Activated T-cell treated with anti-CD3 and anti-CD28 coated beads for 48 hours (primary cell): Measurements from ENCODE around the gene GGT6.
"Not testable (repeated sequence)": the region's sequence is repeated elsewhere in the genome, so short reads cannot be mapped to it uniquely, and the experiment has no call there.

Experiments
- DNase-seq: peaks from one replicate; pipeline ENCODE4 v3.0.0-alpha.2; 2020; ENCODE audit warnings: low read depth

GGT6 gene, protein sequence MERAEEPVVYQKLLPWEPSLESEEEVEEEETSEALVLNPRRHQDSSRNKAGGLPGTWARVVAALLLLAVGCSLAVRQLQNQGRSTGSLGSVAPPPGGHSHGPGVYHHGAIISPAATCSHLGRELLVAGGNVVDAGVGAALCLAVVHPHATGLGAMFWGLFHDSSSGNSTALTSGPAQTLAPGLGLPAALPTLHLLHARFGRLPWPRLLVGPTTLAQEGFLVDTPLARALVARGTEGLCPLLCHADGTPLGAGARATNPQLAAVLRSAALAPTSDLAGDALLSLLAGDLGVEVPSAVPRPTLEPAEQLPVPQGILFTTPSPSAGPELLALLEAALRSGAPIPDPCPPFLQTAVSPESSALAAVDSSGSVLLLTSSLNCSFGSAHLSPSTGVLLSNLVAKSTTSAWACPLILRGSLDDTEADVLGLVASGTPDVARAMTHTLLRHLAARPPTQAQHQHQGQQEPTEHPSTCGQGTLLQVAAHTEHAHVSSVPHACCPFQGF

DNA sequence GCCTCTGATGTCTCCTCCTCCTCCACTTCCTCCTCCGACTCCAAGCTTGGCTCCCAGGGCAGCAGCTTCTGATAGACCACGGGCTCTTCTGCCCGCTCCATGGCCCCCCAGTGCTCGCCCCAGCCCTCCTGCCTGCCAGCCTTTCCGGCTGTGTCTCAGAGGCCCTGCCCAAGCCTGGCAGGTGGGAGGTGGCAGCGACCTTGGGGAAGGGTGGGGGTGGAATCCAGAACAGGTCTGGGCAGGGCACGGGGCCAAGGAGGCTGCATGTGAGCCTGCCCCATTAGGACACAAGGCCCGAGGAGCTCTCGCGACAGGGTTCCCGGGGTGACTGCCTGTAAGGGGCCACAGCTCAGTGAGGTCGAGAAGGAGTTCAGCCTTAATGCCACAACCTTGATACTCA lies at the start of gene GGT6:
Gene GGT6 (minus strand): TSS at position 157 of the 400 bp plus-strand sequence. CDS start 56 bp downstream, at position 101.
- DNase-seq = no peak

DNA sequence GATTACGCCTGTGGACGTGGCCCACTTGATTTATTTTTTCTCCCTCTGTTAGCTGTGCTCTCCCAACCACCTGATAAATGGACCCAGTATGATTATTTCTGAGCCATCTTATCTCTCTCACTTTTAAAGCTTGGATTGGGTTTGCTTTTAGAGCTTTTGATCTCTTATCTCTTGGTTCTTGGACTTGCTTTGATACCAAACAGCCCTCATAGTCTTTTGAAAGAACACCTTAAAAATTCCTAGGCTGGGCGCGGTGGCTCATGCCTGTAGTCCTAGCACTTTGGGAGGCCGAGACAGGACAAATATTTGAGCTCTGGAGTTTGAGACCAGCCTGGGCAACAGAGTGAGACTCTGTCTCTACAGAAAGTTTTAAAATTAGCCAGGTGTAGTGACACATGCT lies 49.8 kb upstream of the GGT6 start:
- no peak for DNase-seq

DNA sequence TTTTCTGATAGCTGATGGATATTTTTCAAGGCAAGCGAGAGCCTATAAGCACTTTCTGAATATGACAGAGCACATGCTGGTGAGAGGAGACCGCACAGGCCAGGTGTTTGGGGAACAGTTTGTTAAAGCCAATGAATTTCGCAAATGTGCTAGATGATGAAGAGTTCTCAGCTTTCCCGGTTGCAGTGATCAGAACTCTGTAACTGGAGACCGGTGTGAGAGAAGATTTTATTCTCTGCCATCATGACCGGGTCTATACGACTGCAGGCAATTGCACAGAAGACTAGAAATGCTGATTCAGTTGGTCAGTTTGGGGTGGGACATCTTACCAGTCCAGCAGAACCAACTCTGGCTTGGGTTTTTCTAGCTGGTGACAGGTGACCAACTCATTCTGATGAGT lies 49.4 kb upstream of the GGT6 start:
- no peak for DNase-seq

DNA sequence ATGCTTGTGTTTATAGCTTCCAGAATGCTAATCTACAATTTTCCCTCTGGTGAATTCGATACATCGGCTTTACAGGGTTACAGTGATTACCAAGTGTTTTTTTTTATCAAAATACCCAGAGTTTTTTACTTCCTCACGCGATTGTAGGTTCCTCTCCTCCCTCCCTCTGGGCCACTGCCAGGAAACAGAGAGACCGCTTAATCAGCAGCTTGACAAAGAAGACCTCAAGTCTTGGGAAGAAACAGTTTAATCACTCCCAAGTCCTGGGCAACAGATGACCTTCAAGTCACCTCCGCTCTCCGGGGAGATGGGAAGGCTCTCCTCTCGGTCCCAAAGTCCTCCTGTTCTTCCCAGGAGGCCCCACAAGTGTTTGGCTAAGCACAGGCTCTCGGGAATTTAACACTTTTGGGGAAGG lies 47.4 kb upstream of the GGT6 start:
- DNase-seq = no peak

DNA sequence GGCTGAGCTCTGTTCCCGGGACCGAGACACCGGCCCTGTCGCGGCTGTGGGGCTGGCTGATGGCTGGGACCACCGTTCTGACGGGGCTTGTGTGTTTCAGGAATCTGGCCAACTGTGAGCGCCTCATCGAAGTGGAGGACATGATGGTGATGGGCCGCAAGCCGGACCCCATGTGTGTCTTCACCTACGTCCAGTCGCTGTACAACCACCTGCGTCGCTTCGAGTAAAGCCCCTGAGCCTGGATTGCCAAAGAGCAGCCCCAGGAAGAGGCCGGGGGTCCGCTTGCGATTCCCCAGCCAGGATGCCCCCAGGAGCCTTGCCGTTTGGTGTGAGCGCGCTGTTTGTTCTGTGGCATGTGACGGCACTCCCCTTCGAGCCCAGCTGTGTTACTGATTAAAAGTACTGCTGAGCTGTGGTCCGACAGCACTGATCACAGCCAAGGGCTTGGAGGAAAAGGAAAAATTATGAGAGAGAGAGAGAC lies 46.9 kb upstream of the GGT6 start:
- no peak for DNase-seq

DNA sequence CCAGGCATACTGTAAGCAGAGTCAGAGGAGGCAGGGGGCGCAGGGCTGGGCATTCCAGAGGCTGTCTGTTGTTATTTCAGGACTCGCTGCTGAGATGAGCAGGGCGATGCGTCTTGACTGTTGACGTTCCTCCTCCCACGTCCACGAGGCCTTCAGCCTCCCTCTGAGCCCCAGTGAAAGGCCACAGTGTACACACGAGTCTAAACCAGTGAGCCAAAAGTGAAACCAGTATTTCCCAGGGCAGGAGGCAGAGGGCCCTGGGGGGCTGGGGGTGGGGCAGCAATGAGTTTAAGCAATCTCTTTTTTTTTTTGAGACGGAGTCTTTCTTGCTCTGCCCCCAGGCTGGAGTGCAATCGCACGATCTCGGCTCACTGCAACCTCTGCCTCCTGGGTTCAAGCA lies 45.4 kb upstream of the GGT6 start:
- DNase-seq = no peak

DNA sequence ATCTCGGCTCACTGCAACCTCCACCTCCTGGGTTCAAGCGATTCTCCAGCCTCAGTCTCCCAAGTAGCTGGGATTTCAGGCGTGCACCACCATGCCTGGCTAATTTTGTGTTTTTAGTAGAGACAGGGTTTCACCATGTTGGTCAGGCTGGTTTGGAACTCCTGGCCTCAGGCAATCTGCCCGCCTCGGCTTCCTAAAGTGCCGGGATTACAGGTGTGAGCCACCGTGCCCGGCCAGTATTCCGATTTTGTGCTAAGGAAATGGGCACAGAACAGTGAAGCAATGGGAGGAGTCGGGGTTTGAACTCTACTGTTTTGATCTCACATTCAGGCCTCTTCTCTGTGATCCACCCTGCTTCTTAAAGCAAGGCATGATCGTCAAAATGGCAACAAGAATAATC lies 44.4 kb upstream of the GGT6 start:
- not testable (repeated sequence) for DNase-seq

DNA sequence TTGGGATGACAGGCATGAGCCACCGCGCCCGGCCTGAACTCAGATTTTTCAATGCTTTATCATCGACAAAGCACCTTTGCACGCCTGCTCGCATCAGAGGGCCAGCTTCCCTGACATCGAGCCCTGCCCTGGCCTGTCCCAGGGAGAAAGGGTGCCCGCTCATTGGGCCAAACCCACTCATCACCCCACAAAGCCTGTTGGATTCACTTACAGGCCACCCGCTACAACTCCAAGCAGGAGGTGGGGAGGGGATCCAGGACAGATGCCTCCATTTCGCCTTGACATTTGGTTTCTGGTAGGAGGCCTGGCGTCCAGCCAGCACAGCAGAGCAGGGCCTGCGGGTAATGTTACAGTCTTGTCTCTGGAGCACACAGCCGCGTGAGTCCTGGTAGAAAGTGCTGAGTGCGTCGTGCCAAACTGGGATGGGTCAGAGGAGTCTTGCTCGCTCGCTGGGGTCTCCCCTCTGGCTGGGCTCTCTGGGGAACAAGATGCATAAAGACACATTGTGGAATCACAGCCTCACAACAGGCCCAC lies 43.8 kb upstream of the GGT6 start:
- DNase-seq = no peak

DNA sequence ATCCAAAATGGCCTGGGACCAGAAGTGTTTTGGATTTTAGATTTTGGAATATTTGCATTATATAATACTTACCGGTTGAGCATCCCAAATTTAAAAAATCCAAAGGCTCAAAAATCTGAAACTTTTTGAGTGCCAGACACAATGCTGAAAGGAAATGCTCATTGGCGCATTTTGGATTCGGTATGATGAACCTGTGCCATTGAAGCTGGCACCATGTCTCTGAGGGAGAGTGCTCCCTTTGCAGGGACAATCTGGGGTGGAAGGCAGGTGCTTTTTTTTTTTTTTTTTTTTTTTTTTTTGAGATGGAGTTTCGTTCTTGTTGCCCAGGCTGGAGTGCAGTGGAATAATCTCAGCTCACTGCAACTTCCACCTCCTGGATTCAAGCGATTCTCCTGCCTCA lies 41.7 kb upstream of the GGT6 start:
- no peak for DNase-seq

DNA sequence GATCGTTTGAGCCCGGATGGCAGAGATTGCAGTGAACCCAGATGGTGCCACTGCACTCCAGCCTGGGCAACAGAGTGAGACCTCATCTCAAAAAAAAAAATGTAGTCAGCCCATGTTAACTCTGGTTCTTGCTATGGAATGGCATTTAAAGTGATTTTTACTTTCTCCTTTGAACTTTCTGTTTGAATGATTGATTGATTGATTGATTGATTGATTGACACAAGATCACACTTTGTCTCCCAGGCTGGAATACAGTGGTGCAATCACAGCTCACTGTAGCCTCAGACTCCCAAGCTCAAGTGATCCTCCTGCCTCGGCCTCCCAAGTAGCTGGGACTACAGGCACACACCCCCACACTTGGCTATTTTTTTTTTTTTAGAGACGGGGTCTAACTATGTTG lies 40.9 kb upstream of the GGT6 start:
- no peak for DNase-seq

DNA sequence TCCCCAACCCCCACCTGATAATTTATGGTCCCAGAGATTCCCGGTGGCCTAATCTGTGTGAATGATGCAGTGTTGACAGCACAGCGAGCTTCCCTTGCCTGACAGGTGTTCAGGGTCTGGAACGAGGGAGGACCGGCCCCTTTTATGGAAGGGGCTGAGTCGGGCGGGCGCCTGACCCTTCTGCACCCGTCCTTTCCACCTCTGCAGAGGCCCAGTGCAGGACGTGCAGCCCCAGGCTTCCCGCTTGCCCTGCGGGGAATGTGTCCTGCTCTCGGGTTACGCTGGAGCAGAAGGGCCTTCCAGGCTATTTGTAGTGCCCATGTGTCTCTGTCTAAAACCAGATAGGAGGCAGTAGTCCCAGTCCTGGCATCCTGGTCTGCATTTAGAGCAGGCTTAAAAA lies 40.2 kb upstream of the GGT6 start:
- no peak for DNase-seq

DNA sequence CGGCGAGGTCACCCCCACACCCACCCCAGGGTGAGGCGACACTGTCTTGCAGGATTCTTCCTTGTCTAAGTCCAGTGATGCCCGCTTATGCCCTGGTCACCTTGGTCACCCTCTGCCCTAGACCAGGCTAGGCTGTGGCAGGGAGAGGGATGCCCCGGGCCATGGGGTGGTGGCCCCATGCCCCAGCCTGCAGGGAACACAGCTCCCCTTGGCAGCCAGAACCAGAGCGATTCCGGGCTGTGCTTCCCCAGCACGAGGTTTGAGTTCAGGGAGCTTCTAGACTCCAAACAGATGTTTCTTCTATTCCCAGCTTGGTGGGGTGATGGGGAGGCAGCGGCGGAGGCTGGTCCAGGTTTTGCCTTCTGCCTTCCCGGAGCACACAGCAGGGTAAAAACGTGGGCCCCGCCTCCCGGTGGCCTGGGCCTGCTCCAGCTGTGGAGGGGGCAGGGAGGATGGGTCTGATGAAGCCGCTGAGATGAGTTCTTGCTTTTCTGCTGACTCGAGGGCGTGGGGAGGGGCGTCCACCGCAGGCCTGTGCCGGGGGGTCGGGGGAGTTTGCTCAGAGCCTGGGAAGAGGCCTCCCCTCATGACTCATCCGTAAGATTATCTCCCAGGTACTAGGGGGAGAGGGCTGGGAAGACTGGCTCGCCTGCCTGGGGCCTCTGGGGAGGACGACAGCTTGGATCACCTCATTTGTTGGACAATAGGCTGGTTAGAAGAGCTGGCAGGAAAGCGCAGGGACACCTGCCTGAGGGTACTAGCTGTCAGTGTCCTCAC lies 39.3 kb upstream of the GGT6 start:
- DNase-seq = no peak

DNA sequence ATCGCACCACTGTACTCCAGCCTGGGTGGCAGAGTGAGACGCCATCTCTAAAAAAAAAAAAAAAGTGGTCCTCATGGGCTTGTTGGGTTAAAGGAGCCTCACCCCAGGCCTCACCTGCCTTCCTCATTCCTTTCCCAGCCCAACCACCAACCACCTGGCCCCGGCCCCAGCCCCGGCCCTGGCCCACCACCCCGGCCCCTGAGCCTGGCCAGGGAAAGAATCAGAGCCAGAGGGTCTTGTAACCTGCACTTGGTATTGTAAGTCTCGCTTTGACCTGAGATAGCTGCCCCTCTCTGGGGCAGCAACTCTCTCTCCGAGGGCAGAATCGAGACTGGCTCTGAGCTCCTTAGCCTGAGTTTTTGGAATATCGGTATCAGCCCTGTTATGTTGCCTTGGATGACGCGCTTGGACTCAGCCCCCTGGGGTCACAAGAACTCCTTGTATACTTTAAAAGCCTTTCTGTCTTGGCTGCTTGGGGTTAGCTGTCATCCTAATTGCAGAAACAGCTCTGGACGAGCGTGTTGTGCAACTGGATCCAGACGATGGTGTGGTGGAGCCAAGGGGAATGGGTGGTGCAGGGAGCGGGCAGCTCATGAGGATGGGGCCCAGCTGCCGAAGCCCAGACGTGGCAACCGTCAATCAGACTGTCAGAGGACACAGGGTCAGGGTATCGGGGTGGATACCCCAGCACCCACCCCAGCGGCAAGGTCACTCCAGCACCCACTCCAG lies 38.6 kb upstream of the GGT6 start:
- DNase-seq = no peak

DNA sequence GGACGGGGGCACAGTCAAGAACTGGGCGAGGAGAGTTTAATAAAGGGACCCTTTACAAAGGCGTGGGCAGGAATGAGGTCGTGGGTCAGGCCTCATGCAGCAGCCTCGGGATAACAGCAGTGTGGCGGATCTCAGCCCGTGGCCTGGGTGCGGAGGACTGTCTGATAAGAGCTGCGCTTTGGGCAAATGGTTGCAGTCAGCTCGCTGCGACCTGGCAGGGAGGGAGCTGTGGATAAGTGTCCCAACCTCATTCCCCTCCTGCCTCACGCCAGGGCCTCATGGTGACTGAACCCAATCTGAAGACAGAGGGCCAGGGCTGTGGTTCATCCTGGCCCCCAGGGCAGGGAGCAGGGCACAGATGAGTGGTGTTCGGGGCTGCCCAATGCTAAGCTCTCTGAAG lies 37.6 kb upstream of the GGT6 start:
- no peak for DNase-seq

DNA sequence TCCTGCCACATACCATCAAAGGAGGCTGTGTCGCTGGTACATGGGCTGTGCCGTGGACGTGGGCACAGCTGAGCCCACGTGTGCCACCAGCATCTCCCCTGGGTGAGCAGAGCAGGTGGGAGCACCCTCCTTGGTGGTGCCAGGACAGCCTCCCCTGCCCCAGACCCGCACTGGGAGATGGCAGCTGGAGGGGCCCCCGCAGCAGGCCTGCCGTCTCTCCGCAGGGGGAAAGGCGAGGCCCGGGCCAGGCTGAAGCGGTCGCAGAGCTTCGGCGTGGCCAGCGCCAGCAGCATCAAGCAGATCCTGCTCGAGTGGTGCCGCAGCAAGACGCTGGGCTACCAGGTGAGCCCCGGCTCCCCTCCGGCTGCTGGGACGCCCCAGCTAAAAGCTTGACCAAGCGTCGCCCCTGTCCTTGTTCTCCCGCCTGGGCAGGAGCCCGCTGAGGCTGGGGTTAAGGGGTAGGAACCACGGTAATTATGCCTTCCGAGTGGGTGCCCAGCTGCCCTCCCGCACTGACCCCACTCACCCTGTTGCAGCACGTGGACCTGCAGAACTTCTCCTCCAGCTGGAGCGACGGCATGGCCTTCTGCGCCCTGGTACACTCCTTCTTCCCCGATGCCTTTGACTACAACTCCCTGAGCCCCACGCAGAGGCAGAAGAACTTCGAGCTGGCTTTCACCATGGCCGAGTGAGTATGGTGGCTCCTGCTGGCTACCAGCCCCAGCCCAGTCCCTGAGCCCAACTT lies 36.4 kb upstream of the GGT6 start:
- DNase-seq = no peak

DNA sequence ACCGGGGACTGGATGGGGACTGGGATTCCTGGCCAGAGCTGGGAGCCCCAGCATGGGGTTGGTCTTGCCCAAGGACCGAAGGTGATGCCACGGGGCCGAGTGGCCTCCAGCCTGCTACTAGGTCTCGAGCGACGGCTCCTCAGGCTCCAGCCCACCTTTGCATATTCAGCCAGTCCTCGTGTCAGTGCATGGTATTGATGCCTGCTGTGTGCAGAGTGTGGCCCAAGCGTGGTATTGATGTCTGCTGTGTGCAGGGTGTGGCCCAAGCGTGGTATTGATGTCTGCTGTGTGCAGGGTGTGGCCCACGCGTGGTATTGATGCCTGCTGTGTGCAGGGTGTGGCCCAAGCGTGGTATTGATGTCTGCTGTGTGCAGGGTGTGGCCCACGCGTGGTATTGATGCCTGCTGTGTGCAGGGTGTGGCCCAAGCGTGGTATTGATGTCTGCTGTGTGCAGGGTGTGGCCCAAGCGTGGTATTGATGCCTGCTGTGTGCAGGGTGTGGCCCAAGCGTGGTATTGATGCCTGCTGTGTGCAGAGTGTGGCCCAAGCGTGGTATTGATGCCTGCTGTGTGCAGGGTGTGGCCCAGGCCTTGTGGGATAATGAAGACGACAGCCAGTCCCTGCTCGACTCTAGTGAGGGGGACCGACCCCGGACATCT lies 35.4 kb upstream of the GGT6 start:
- DNase-seq = not testable (repeated sequence)

DNA sequence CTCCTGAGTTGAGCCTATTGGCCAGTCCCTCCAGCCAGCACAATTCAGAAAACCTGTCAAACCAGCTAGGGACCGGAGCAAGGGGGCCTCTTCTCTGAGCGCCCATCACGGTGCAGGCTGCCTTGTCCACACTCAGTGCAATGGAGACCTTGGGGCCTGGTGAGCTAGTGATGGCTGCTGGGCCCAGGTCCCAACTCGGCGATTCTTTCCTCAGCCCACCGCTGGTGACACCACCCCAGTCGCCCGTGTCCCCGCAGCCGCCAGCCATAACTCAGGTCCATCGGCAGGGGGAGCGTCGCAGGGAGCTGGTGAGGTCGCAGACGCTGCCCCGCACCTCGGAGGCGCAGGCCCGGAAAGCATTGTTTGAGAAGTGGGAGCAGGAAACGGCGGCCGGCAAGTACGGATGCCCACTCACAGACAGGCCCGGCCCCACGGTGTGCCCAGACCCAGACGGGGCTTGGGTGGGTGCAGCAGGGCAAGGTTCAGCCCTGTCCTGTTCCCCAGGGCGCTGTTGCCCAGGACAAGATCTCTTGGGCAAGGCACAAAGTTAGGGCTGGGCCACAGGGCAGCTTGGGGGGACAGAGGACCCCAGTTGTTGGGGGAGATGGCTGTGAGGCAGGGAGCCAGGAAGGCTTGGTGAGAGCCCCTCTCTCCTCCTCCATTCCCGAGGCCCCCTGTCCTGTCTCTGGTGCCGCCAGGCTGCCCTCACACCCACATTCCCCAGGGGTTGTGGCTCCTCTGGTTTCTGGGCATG lies 34.7 kb upstream of the GGT6 start:
- peak; percentile 49 for DNase-seq

DNA sequence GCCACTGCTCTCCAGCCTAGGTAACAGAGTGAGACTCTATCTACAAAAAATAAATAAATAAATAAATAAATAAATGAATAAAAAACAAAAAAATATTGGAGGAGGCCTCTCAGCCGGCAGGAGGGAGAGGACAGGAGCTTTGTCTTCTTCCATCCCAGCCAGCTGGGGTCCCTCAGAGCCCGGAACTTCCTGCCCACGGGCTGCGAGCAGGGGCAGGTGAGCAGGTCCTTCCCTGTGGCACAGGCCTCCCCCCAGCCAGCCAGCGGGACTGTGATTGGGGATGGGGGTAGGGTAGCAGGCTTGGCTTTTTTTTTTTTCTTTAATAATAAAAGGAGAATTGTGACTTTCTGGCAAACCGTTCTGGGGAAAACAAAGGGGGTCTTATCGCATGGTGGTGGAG lies 34.0 kb upstream of the GGT6 start:
- no peak for DNase-seq

DNA sequence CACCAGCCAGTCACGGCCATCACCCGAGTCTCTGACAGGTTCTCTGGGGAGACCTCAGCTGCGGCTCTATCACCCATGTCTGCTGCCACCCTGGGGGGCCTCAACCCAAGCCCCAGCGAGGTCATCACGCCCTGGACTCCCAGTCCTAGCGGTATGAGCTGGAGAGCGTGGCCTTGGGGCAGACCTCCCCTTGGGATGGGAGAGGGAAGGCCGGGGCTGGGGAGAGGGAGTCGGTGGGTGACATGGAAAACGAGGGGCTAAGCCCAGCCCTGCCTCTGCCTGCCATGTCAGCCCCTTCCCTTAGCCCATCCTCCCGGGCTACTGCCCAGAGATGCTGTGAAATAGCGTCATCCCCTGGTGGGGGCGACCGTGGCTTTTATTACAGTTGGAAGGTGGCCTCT lies 32.6 kb upstream of the GGT6 start:
- no peak for DNase-seq
